Testis (tissue), 2 donors: Measurements from ENCODE around the gene ATP5F1E.

Experiments
- CTCF ChIP-seq, 3 experiments: fragments of 450-650 bp in 2 of 3; fragments of 200-600 bp in 1 of 3; sonication (generic) in 1 of 3; IDR thresholded peaks; one replicate each; pipeline ENCODE4 v1.5.1; 2016 to 2019; ENCODE audit warnings: antibody characterized with exemption in 3 of 3, mild to moderate bottlenecking in 2 of 3, moderate library complexity in 1 of 3
- POLR2A ChIP-seq: fragments of 450-650 bp; IDR thresholded peaks from one replicate; pipeline ENCODE4 v1.6.1; 2017; ENCODE audit warnings: antibody characterized with exemption, mild to moderate bottlenecking, moderate library complexity

- no peak for TF ChIP-seq CTCF (IDR thresholded peaks at IDR 0.05)
- no peak for TF ChIP-seq POLR2A
These were observed 36.5 kb downstream of the ATP5F1E start for GRCh38 chr20:58995461-58996225.
